Measurements from ENCODE around the gene ADAMTS2. TPM values are rescaled to one million over a fixed set of nuclear protein-coding genes. Genes with fewer than 3 reads are reported as not detected.

ADAMTS2 gene
- total RNA-seq, 1 donor from 2014 or later, result 1.2 TPM

- H3K79me2 ChIP-seq (ENCODE audit: low read depth), result no peaks in the 10 kb centered on the region
- peaks cover 8% of the 10 kb centered on the region for H3K4me1 ChIP-seq
- Mint-ChIP-seq H3K27me3 (ENCODE audit: insufficient read depth, low read depth) (peaks cover 54% of the 10 kb centered on the region), H3K27ac (no peak overlapping the region), H3K36me3 (no peaks in the 10 kb centered on the region), H3K4me1 (peaks cover 12% of the 10 kb centered on the region), H3K4me3 (peak overlapping the region; percentile 82), H3K9me3 (no peaks in the 10 kb centered on the region)
- peak overlapping the region; percentile 71 for H3K4me3 ChIP-seq
- H4K20me1 ChIP-seq (ENCODE audit: low read depth), result peaks cover 16% of the 10 kb centered on the region
- peaks cover 20% of the 10 kb centered on the region for H3F3A ChIP-seq (ENCODE audit: low read depth)
- no peak overlapping the region for H3K9ac ChIP-seq
- no peak for DNase-seq (ENCODE audit: low spot score)
- H3K4me2 ChIP-seq, result peak overlapping the region; percentile 96
- H2AFZ ChIP-seq (replicated peaks), result peak overlapping the region; percentile 97
- H3K27ac ChIP-seq, result no peak overlapping the region
- no peaks in the 10 kb centered on the region for H3K9me3 ChIP-seq (ENCODE audit: low read depth)
- no peaks in the 10 kb centered on the region for H3K36me3 ChIP-seq
- H3K27me3 ChIP-seq, result peaks cover 80% of the 10 kb centered on the region
- TF ChIP-seq EZH2 (IDR thresholded peaks at IDR 0.05), result peak; percentile 61
- TF ChIP-seq EZH2phosphoT487 (IDR thresholded peaks at IDR 0.05), result no peak
These were observed 654 bp downstream of the ADAMTS2 start for GRCh38 chr5:179344431-179345182.

DNA sequence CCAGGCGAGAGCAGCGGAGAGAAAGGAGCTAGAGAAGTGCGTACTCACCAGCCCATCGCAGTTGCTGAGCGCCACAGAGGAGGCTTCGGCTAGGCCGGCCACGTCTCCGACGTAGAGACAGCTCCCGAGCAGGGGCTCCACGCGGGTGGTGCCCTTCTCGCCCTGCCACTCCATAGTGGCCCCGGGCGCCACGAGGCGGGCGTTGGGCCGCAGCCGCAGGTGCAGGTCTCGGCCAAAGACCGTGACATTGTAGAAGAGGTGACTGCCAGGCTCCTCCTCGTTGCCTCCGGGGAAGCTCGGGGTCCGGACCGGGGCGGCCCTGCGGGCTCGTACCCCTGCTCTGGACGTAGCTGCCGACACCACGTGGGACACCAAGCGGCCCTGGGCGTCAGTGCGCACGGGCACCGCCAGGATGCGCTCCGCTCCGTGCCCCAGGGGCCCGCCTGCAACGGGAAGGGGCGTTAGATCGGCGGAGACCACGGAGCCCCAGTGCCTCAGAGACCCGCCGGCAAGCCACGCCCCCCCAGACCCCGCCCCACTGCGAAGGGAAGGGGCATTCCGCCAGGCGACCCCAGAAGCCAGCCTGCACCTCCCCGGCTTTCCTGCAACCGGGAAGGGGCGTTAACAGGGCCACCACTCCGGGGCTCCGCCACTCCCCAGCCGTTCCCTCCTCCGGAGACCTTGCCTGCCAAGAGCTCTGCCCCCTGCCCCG lies 1.4 kb downstream of the ADAMTS2 start:
- Histone ChIP-seq H2AFZ (replicated peaks) (peak overlapping the region; percentile 97), H4K20me1 (ENCODE audit: low read depth) (peaks cover 16% of the 10 kb centered on the region), H3K4me3 (peak overlapping the region; percentile 71), H3K9ac (no peak overlapping the region), H3F3A (ENCODE audit: low read depth) (peaks cover 20% of the 10 kb centered on the region), H3K27ac (no peak overlapping the region), H3K4me1 (peaks cover 8% of the 10 kb centered on the region), H3K79me2 (ENCODE audit: low read depth) (no peaks in the 10 kb centered on the region), H3K36me3 (no peaks in the 10 kb centered on the region), H3K27me3 (peaks cover 73% of the 10 kb centered on the region), H3K4me2 (peak overlapping the region; percentile 96), H3K9me3 (ENCODE audit: low read depth) (no peaks in the 10 kb centered on the region)
- Mint-ChIP-seq H3K4me3 (peak overlapping the region; percentile 86), H3K4me1 (peaks cover 12% of the 10 kb centered on the region), H3K36me3 (no peaks in the 10 kb centered on the region), H3K27ac (no peak overlapping the region), H3K9me3 (no peaks in the 10 kb centered on the region), H3K27me3 (ENCODE audit: insufficient read depth, low read depth) (peaks cover 53% of the 10 kb centered on the region)
- TF ChIP-seq EZH2phosphoT487 (IDR thresholded peaks at IDR 0.05) (no peak), EZH2 (IDR thresholded peaks at IDR 0.05) (peak; percentile 21)
- TF ChIP-seq, protein P1, sequence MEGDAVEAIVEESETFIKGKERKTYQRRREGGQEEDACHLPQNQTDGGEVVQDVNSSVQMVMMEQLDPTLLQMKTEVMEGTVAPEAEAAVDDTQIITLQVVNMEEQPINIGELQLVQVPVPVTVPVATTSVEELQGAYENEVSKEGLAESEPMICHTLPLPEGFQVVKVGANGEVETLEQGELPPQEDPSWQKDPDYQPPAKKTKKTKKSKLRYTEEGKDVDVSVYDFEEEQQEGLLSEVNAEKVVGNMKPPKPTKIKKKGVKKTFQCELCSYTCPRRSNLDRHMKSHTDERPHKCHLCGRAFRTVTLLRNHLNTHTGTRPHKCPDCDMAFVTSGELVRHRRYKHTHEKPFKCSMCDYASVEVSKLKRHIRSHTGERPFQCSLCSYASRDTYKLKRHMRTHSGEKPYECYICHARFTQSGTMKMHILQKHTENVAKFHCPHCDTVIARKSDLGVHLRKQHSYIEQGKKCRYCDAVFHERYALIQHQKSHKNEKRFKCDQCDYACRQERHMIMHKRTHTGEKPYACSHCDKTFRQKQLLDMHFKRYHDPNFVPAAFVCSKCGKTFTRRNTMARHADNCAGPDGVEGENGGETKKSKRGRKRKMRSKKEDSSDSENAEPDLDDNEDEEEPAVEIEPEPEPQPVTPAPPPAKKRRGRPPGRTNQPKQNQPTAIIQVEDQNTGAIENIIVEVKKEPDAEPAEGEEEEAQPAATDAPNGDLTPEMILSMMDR (IDR thresholded peaks at IDR 0.05), result peak; percentile 61
- DNase-seq (ENCODE audit: low spot score), result peak; percentile 94

DNA sequence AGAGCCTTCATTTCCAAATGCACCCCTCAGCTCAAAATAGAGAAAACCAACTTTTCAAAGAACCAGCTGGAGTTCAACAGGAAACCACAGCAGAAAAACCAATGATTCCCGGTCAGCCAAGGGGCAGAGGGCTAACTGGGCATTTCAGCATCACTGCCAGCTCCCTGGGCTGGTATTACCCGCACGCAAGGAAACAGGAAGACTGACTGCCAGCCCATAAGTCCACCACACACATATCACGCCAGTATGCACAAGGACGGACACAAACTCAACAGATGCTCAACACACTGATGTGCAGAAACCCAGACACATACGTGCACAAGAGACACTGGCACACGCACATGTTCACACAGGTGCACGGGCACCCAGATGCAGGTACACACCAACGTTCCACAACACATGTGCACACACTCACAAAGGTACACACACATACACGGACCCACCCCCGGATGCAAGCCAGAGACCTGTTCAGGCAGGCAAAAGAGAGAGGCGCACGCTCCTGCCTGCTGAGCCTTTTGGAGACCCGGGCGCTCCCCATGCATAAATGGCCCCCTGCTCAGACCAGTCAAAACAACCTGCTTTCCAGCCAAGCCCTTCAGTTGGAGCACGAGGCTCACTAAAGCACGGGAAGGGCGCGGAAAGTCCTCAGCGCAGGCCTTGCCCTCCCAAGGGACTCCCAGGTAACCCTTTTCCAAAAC lies 2.1 kb downstream of the ADAMTS2 start:
- no peak overlapping the region for H3K9ac ChIP-seq
- no peaks in the 10 kb centered on the region for H3K9me3 ChIP-seq (ENCODE audit: low read depth)
- peak overlapping the region; percentile 71 for H3K4me3 ChIP-seq
- H3K27ac ChIP-seq, result no peak overlapping the region
- TF ChIP-seq, protein P1 (IDR thresholded peaks at IDR 0.05), result no peak
- TF ChIP-seq EZH2phosphoT487 (IDR thresholded peaks at IDR 0.05) (no peak), EZH2 (IDR thresholded peaks at IDR 0.05) (no peak)
- no peaks in the 10 kb centered on the region for H3K36me3 Mint-ChIP-seq
- no peaks in the 10 kb centered on the region for H3K79me2 ChIP-seq (ENCODE audit: low read depth)
- peaks cover 20% of the 10 kb centered on the region for H3F3A ChIP-seq (ENCODE audit: low read depth)
- DNase-seq (ENCODE audit: low spot score), result no peak
- H3K9me3 Mint-ChIP-seq, result no peaks in the 10 kb centered on the region
- peaks cover 16% of the 10 kb centered on the region for H4K20me1 ChIP-seq (ENCODE audit: low read depth)
- peaks cover 66% of the 10 kb centered on the region for H3K27me3 ChIP-seq
- H3K36me3 ChIP-seq, result no peaks in the 10 kb centered on the region
- peak overlapping the region; percentile 96 for H3K4me2 ChIP-seq
- H3K27me3 Mint-ChIP-seq (ENCODE audit: insufficient read depth, low read depth), result peaks cover 49% of the 10 kb centered on the region
- H3K4me1 Mint-ChIP-seq, result peaks cover 12% of the 10 kb centered on the region
- H3K27ac Mint-ChIP-seq, result peak overlapping the region; percentile 82
- H2AFZ ChIP-seq (replicated peaks), result peak overlapping the region; percentile 35
- H3K4me3 Mint-ChIP-seq, result peak overlapping the region; percentile 86
- peaks cover 8% of the 10 kb centered on the region for H3K4me1 ChIP-seq

Measured in neural progenitor cell (in vitro differentiated cells).